K562 (cell line): ENCODE measurements around the gene TBCEL. TPM values are rescaled to one million over a fixed set of nuclear protein-coding genes. Genes with fewer than 3 reads are reported as not detected.

Experiments used
- ATAC-seq: fragments of 200-7000 bp; cut with Tn5 transposase; 3 replicates; pipeline ENCODE4 v1.9.1; 2020; ENCODE audit warnings: moderate library complexity
- BruUV-seq: library from RNA; stranded (reverse); fragments of 400-500 nt; replicated peaks from 2 replicates; lab custom pipeline; 2021; lab: Mats Ljungman, UMichigan
- CTCF ChIA-PET: fragments of 300-600 bp; formaldehyde crosslinking; extraction: SDS; loops from one replicate; lab custom pipeline; 2021; ENCODE audit warnings: low intra/inter-chr PET ratio; lab: Yijun Ruan, JAX
- POLR2A ChIA-PET: fragments of 300-600, 350-650 bp; sonication (Branson Sonifier 250); formaldehyde crosslinking; extraction: SDS; loops from one replicate; lab custom pipeline; 2021; ENCODE audit warnings: antibody characterized with exemption, inconsistent platforms; lab: Yijun Ruan, JAX
- DNase-seq, 4 experiments: peaks; one replicate each; pipeline versions ENCODE4 v3.0.0 to v3.0.0-alpha.2; 2011 to 2018; ENCODE audit warnings: low spot score in 3 of 4, mixed read lengths in 3 of 4; ENCODE audit errors: extremely low read depth in 1 of 4
- FAIRE-seq: peaks from 2 replicates; lab custom pipeline; 2011; peaks lifted over from hg19 to GRCh38; lab: Jason Lieb, UNC
- H2AFZ ChIP-seq: 2 replicates; pipeline ENCODE4 v1.6.0; 2011; ENCODE audit warnings: low read depth, low read length, control low read depth, inconsistent platforms
- H3K27ac ChIP-seq: fragments of 200-600 bp; 3 replicates; pipeline ENCODE4 v1.8.0; 2011; ENCODE audit warnings: low read depth, mild to moderate bottlenecking, control low read depth, inconsistent platforms, low read length, moderate library complexity, mixed read lengths; ENCODE audit errors: extremely low read depth
- H3K27me3 ChIP-seq, 2 experiments: fragments of 300-600 bp in 1 of 2; 2 replicates in 1 of 2; 3 replicates in 1 of 2; pipeline versions ENCODE4 v1.6.0 to v1.8.0; 2011; ENCODE audit warnings: inconsistent platforms in 2 of 2, low read length in 2 of 2, mild to moderate bottlenecking in 1 of 2, mixed read lengths in 1 of 2, moderate library complexity in 1 of 2; ENCODE audit not compliant: control insufficient read depth in 2 of 2, insufficient read depth in 2 of 2
- H3K36me3 ChIP-seq: fragments of 300-600 bp; 3 replicates; pipeline ENCODE4 v1.8.0; 2011; ENCODE audit warnings: mild to moderate bottlenecking, low read length, inconsistent platforms; ENCODE audit not compliant: control insufficient read depth, insufficient read depth
- H3K4me1 ChIP-seq, 2 experiments: fragments of 200-600 bp in 1 of 2; replicated peaks in 1 of 2; 2 replicates in 1 of 2; 3 replicates in 1 of 2; pipeline versions ENCODE4 v1.5.1 to v1.8.0; 2011; ENCODE audit warnings: inconsistent platforms in 2 of 2, low read length in 2 of 2, mild to moderate bottlenecking in 1 of 2, mixed read lengths in 1 of 2, moderate library complexity in 1 of 2; ENCODE audit not compliant: control insufficient read depth in 2 of 2, insufficient read depth in 2 of 2
- H3K4me2 ChIP-seq: 2 replicates; pipeline ENCODE4 v1.6.1; 2011; ENCODE audit warnings: low read length, control low read depth, inconsistent platforms, mixed read lengths; ENCODE audit not compliant: insufficient read depth
- H3K4me3 ChIP-seq: fragments of 200-600 bp; sonication (generic), shearing (Covaris generic); 2 replicates; pipeline ENCODE4 v1.5.1; 2016; ENCODE audit warnings: control low read depth, inconsistent platforms
- H3K79me2 ChIP-seq: fragments of 200-600 bp; 3 replicates; pipeline ENCODE4 v1.8.0; 2011; ENCODE audit warnings: low read length, inconsistent platforms; ENCODE audit not compliant: control insufficient read depth, insufficient read depth
- H3K9ac ChIP-seq, 2 experiments: 2 replicates each; pipeline versions ENCODE4 v1.6.0 to v1.6.1; 2011; ENCODE audit warnings: low read depth in 2 of 2, low read length in 2 of 2, control low read depth in 1 of 2, inconsistent platforms in 1 of 2, mild to moderate bottlenecking in 1 of 2, mixed read lengths in 1 of 2; ENCODE audit not compliant: insufficient read depth in 1 of 2
- H3K9me1 ChIP-seq: one replicate; pipeline ENCODE4 v1.6.0; 2011; ENCODE audit warnings: inconsistent platforms, mild to moderate bottlenecking, low read length, moderate library complexity; ENCODE audit not compliant: control insufficient read depth, insufficient read depth
- H3K9me3 ChIP-seq: replicated peaks from 2 replicates; pipeline ENCODE4 v1.5.1; 2011; ENCODE audit warnings: low read depth, low read length, inconsistent platforms; ENCODE audit not compliant: control insufficient read depth, insufficient read depth
- H4K20me1 ChIP-seq: replicated peaks from 2 replicates; pipeline ENCODE4 v1.6.1; 2011; ENCODE audit warnings: low read length, inconsistent platforms, mixed read lengths; ENCODE audit not compliant: control insufficient read depth, insufficient read depth
- BRCA1 ChIP-seq, 2 experiments: fragments of 450-650 bp in 1 of 2; sonication (generic) in 1 of 2; formaldehyde crosslinking in 1 of 2; IDR thresholded peaks; 2 replicates each; pipeline versions ENCODE4 v1.5.0 to v1.6.1; 2017 to 2020; ENCODE audit warnings: mild to moderate bottlenecking in 1 of 2, missing genetic modification reagents in 1 of 2
- MEF2A ChIP-seq: IDR thresholded peaks from 2 replicates; pipeline ENCODE4 v1.6.1; 2011; ENCODE audit warnings: low read depth, mild to moderate bottlenecking, low read length, moderate library complexity; ENCODE audit not compliant: control insufficient read depth
- PHB2 ChIP-seq: fragments of 450-650 bp; IDR thresholded peaks from 2 replicates; pipeline ENCODE4 v1.6.1; 2017; ENCODE audit warnings: low read depth
- RFX7 ChIP-seq: fragments of 250-450 bp; sonication (Bioruptor Pico); IDR thresholded peaks from 2 replicates; pipeline ENCODE4 v1.5.1; 2021; ENCODE audit warnings: mild to moderate bottlenecking
- SMARCB1 ChIP-seq: IDR thresholded peaks from 2 replicates; pipeline ENCODE4 v1.6.1; 2011; ENCODE audit warnings: improper control_type of control experiment, low read depth; ENCODE audit not compliant: insufficient read length
- TBL1XR1 ChIP-seq, 2 experiments: IDR thresholded peaks; 2 replicates each; pipeline ENCODE4 v1.6.1; 2012; ENCODE audit warnings: improper control_type of control experiment in 2 of 2, low read length in 2 of 2, mild to moderate bottlenecking in 1 of 2
- TCF15 ChIP-seq: fragments of 250-450 bp; sonication (Bioruptor Pico); IDR thresholded peaks from 2 replicates; pipeline ENCODE4 v1.8.0; 2022; ENCODE audit warnings: moderate library complexity, mild to moderate bottlenecking, inconsistent platforms
- ZC3H4 ChIP-seq: sonication (generic); formaldehyde crosslinking; IDR thresholded peaks from 2 replicates; pipeline ENCODE4 v1.9.0; 2021; ENCODE audit warnings: missing genetic modification reagents, borderline replicate concordance
- ZFX ChIP-seq: sonication (generic); formaldehyde crosslinking; IDR thresholded peaks from 2 replicates; pipeline ENCODE4 v1.8.0; 2022; ENCODE audit warnings: mild to moderate bottlenecking, missing genetic modification reagents, moderate library complexity
- ZNF316 ChIP-seq: fragments of 450-650 bp; IDR thresholded peaks from 2 replicates; pipeline ENCODE4 v1.6.1; 2016
- ZNF41 ChIP-seq: fragments of 250-450 bp; sonication (Bioruptor Pico); conservative IDR thresholded peaks from 2 replicates; pipeline ENCODE4 v1.4.0; 2020; ENCODE audit warnings: mild to moderate bottlenecking
- ZNF436 ChIP-seq: fragments of 250-450, 450-650 bp; sonication (Bioruptor Pico); formaldehyde crosslinking; IDR thresholded peaks from 2 replicates; pipeline ENCODE4 v1.7.0; 2020; ENCODE audit warnings: mild to moderate bottlenecking
- ZSCAN29 ChIP-seq: fragments of 450-650 bp; IDR thresholded peaks from 2 replicates; pipeline ENCODE4 v1.6.1; 2017
- WGBS: fragments of 100-300 bp; shearing (Covaris generic); methylation state at CpG from one replicate; pipeline ENCODE4 v1.1.6; 2016; ENCODE audit warnings: low coverage, mixed read lengths; ENCODE audit not compliant: insufficient coverage; ENCODE audit errors: missing lambda C conversion rate; 5-methylcytosine and 5-hydroxymethylcytosine counted together
- in situ Hi-C: fragments of 300-500 bp; cut with MboI; formaldehyde crosslinking; loops from 4 replicates; pipeline ENCODE4 v1.15.0; 2018; ENCODE audit warnings: inconsistent platforms, mixed read lengths
- intact Hi-C: fragments of 100-400 bp; cut with micrococcal nuclease; formaldehyde crosslinking; loops from 2 replicates; pipeline ENCODE4 v1.14.2; 2022
- polyA plus RNA-seq, 8 experiments: library from polyadenylated mRNA; depleted of rRNA in 4 of 8; stranded (reverse) in 5 of 8; unstranded in 3 of 8; fragments of >200 nt; fragmentation: Nextera tagmentation in 2 of 8; fragmentation: Illumina TruSeq in 1 of 8; extraction: Ambion mirVana in 2 of 8; extraction: Trizol in 1 of 8; gene quantifications; 2 replicates each; pipeline versions ENCODE4 v1.2.1 to v1.2.3, GENCODE V29; 2011 to 2014; ENCODE audit warnings: inconsistent platforms in 1 of 8, missing spikeins in 1 of 8
- total RNA-seq, 7 experiments: library from RNA; depleted of rRNA in 6 of 7; stranded (reverse); fragments of >200 nt in 6 of 7; fragmentation: Illumina TruSeq in 2 of 7; extraction: Trizol in 2 of 7; gene quantifications; 2 replicates each; pipeline versions ENCODE4 v1.2.1 to v1.2.3, GENCODE V29; 2011 to 2021; ENCODE audit warnings: low replicate concordance in 1 of 7

TBCEL gene
- total and polyA plus RNA-seq, 9 of the 15 experiments (the other 6 are each of a cell fraction or from before 2014, with no cell fraction given), result 0.39 to 2.3 (median 1.4) TPM

DNA sequence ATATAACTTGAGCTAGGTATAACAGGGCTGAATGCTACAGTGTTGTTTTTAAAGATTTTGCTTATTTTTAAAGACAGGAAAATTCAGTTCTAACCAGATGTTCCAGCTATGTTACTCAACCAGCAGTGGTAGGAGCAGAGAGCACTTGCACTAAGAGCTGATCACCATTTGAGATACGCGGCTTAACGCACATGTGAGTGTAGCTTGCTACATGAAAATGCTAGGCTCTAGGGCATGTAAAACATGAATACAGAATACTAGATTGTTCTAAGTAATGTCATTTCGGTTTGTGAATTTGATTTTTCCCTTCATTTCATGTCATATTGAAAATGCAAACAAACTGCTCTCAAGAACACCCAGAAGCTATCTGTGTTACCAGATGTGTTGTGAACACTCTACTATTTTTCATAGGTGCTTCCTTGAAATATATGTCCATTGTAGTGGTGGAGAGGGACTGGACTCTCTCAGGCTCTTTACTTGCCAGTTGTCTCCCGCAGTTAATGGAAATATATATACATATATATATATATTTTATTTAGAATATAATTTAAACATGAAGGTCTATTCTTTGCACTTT, 66.3 kb downstream of the TBCEL start:
- CTCF ChIA-PET, result no interaction called here
- 15% methylated on average over 5 of the region's 5 CpGs for WGBS
- H3K9me3 ChIP-seq, result no peaks in the 10 kb centered on the region
- H3K4me1 ChIP-seq, result no peaks in the 10 kb centered on the region
- H2AFZ ChIP-seq, result no peak overlapping the region
- no peak overlapping the region for H3K9ac ChIP-seq
- H3K36me3 ChIP-seq, result no peaks in the 10 kb centered on the region
- H3K4me2 ChIP-seq, result no peak overlapping the region
- no peak for DNase-seq
- H3K27ac ChIP-seq, result no peak overlapping the region
- no peak for ATAC-seq
- no peaks in the 10 kb centered on the region for H3K27me3 ChIP-seq
- no peaks in the 10 kb centered on the region for H4K20me1 ChIP-seq
- H3K9me1 ChIP-seq, result no peaks in the 10 kb centered on the region
- no peaks in the 10 kb centered on the region for H3K79me2 ChIP-seq
- POLR2A ChIA-PET, result interaction anchor here (0.6 kb wide), 1 partner anchor 331 kb away, joined by 3 read pairs; no protein-coding TSS in a partner anchor
- FAIRE-seq, result peak; percentile 6
- in situ Hi-C loops (no loop called here), intact Hi-C loops (no loop called here)
- TF ChIP-seq MEF2A (no peak), ZNF41 (no peak)
- no peak overlapping the region for H3K4me3 ChIP-seq
- no TSS peak for BruUV-seq

GRCh38 chr11:121091492-121092152, 67.7 kb downstream of the TBCEL start:
- no peak for FAIRE-seq
- Histone ChIP-seq H2AFZ (no peak overlapping the region), H3K4me3 (no peak overlapping the region)
- no peak for ATAC-seq
- CTCF ChIA-PET, result interaction anchor here (0.7 kb wide), 1 partner anchor 114 kb away, joined by 3 read pairs; no protein-coding TSS in a partner anchor
- no peak for DNase-seq
- BruUV-seq, result no TSS peak
- TF ChIP-seq ZC3H4 (CRISPR knock-in tag) (no peak), RFX7 (CRISPR knock-in tag) (no peak), BRCA1 (IDR thresholded peaks at IDR 0.05) (no peak), BRCA1 (CRISPR knock-in tag; IDR thresholded peaks at IDR 0.05) (no peak), SMARCB1 (no peak), TBL1XR1 (IDR thresholded peaks at IDR 0.05; ENCODE audit: low read length in 2 of 2) (no peak), ZFX (CRISPR knock-in tag) (no peak), ZNF436 (CRISPR knock-in tag) (no peak), TCF15 (CRISPR knock-in tag) (no peak), PHB2 (no peak), ZNF316 (no peak), ZSCAN29 (no peak)
- TF ChIP-seq, all 486 proteins: peak for 0
- POLR2A ChIA-PET, result no interaction called here
- Histone ChIP-seq H3K79me2 (no peaks in the 10 kb centered on the region), H3K9me1 (no peaks in the 10 kb centered on the region), H4K20me1 (no peaks in the 10 kb centered on the region), H3K27ac (no peak overlapping the region), H3K36me3 (no peaks in the 10 kb centered on the region), H3K9me3 (no peaks in the 10 kb centered on the region), H3K27me3 (no peaks in the 10 kb centered on the region), H3K4me1 (no peaks in the 10 kb centered on the region), H3K4me2 (no peak overlapping the region), H3K9ac (no peak overlapping the region)
- WGBS, result 2% methylated on average over 3 of the region's 3 CpGs
- in situ Hi-C loops (no loop called here), intact Hi-C loops (no loop called here)
